Ramos (cell line): ENCODE data around the gene TCEA2.
"Not testable (repeated sequence)": the region's sequence is repeated elsewhere in the genome, so short reads cannot be mapped to it uniquely, and the experiment has no call there.

ENCODE experiments used
- in situ Hi-C: fragments of 300-500 bp; cut with MboI; formaldehyde crosslinking; loops from one replicate; pipeline ENCODE4 v1.14.3; 2022; ENCODE audit warnings: low sequenced_read_pairs; ENCODE audit not compliant: unreplicated experiment

TCEA2 gene

DNA sequence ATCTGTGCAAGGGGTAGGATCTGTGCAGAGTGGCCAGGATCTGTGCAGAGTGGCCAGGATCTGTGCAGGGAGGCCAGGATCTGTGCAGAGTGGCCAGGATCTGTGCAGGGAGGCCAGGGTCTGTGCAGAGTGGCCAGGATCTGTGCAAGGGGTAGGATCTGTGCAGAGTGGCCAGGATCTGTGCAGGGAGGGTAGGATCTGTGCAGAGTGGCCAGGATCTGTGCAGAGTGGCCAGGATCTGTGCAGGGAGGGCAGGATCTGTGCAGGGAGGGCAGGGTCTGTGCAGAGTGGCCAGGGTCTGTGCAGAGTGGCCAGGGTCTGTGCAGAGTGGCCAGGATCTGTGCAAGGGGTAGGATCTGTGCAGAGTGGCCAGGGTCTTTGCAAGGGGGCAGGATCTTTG, 25.6 kb downstream of the TCEA2 start:
- in situ Hi-C loops = not testable (repeated sequence)

GRCh38 chr20:64090165-64090564, 27.2 kb downstream of the TCEA2 start:
- in situ Hi-C loops = no loop called here

DNA sequence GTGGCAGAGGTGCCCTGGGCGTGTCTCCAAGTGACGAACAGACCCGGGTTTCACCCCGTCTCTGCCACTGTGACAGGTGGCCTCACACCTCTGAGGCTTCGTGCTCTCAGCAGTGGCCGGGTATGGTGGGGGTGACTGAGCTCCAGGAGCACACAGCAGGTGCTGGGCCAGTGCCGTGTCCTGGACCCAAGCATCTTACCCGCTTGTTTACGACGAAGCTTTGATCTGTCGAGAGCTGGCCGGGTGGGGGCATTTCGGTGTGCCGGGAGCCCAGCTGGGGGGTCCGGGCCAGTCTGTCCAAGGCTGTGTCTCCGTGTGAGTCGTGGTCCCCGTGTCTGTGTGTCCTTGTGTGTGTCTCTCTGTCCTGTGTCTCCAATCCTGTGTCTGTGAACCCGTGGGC, 28.3 kb downstream of the TCEA2 start:
- in situ Hi-C loops = no loop called here

- in situ Hi-C loops = no loop called here
Observed at GRCh38 chr20:64091770-64092169, 28.8 kb downstream of the TCEA2 start.

DNA sequence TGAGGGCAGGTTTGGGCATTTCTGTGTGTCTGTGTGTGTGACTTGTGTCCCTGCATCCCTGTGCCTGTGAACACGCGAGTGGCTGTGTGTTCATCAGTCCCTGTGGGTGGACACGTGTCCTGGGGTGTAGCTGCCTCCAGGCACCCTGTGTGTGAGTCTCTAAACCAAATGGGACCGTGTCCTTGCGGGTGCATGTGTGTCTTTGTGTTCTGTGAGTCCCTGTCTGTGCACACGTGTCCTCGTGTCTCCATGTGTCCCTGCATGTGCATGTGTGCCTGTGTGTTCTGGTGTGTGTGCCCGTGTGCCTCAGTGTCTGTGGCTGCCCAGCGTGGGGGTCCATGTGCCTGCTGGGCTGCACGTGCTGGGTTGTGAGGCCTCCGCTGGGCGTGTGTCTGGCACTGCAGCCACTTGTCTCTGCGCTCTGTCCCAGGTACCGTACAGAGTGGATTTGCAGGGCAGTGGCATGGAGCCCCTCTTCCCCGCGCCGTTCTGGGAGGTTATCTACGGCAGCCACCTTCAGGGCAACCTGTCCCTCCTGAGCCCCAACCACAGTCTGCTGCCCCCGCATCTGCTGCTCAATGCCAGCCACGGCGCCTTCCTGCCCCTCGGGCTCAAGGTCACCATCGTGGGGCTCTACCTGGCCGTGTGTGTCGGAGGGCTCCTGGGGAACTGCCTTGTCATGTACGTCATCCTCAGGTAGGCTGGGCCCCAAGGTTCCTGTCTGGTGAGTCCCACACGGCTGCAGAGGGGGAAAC, 29.4 kb downstream of the TCEA2 start:
- in situ Hi-C loops = no loop called here

- in situ Hi-C loops = no loop called here
Observed at GRCh38 chr20:64093013-64093503, 30.1 kb downstream of the TCEA2 start.

DNA sequence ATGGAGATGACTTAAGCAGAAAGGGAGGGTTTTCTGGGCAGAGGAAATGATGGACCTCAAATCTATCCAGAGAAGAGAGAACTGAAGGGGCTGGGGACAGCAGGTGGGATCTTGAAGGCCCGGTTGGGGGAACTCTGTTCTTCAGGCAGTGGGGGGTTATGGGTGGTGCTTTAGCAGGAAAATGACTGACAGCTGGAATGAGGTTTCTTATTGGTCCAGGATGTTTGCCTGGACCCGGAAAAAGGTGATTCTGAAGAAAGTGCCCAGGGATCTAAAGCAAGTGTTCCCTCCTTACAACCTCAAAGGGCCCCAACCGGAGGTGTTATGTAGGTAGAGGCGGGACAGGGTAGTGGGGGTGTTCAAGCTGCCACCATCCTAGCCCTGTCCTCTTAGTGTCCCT, 32.5 kb downstream of the TCEA2 start:
- in situ Hi-C loops = no loop called here

DNA sequence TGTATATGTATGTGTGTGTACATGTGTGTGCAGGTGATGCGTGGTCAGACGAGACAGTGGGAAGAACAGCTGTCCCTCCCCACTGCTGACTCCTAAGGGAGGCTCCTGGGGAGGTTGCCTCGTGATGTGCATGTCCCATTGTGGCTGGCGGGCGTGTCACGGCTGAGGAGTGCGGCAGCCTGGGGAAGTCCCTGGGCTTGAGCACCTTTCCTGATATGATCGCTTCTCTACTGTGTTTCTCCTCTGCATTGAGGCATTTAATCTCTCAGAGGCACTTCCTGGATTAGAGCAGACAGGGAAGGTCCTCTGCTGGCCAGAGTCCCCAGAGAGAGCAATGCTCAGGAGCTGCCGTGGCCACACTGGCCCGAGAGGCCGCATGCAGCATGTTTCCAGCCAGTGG, 32.9 kb downstream of the TCEA2 start:
- in situ Hi-C loops = no loop called here

DNA sequence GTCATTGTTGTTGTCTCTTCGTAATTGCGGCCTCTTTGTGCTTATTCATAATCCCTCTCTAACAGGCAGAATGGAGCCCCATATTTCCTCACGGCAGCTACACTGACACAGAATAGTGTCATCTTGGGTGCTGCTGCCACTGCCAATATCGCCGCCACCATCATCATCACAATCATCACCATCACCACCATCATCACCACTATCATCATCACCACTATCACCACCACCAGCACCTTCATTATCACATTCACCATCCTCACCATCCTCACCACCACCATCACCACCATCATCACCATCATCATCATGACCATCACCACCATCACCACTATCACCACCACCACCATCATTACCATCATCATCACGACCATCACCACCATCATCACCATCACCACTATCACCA, 33.5 kb downstream of the TCEA2 start:
- in situ Hi-C loops = no loop called here

- in situ Hi-C loops = no loop called here
Observed at GRCh38 chr20:64098471-64099013, 35.5 kb downstream of the TCEA2 start.

DNA sequence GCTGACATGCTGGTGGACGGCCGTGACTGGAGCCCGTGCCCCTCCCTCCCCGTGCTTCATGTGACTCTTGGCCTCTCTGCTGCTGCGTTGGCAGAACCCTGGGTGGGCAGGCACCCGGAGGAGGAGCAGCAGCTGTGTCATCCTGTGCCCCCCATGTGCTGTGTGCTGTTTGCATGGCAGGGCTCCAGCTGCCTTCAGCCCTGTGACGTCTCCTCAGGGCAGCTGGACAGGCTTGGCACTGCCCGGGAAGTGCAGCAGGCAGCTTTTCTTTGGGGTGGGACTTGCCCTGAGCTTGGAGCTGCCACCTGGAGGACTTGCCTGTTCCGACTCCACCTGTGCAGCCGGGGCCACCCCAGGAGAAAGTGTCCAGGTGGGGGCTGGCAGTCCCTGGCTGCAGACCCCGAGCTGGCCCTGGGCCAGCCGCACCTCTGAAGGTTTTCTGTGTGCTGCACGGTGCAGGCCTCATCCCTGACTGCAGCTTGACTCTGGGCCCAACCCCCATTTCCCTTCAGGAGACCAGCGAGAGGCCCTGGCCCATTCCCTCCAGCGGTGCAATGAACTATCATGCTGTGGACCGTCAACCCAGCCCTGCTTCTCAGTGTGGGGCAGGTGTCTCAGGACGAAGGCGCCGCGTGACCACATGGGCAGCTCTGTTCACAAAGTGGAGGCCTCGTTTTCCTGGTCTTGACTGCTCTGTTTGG, 36.2 kb downstream of the TCEA2 start:
- in situ Hi-C loops = no loop called here

- in situ Hi-C loops = no loop called here
Observed at GRCh38 chr20:64099880-64100565, 37.0 kb downstream of the TCEA2 start.

DNA sequence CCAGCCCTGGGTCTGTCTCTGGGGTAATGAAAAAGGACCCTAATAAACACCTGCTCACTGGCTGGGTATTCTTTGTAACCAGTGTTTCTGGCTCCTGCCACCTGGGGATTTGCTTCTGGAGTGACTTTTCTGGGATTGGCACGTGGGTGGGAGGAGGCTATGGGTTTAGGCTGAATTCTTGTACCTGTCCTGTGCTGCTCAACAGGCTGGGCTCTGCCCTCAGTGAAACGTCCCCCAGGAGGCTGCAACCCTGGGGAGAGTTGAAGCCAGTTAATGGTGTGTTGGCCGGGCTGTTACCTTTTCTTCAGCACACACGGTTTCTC, 37.5 kb downstream of the TCEA2 start:
- in situ Hi-C loops = no loop called here

- in situ Hi-C loops = no loop called here
Observed at GRCh38 chr20:64100946-64101688, 38.1 kb downstream of the TCEA2 start.

GRCh38 chr20:64101731-64102621, 39.0 kb downstream of the TCEA2 start:
- in situ Hi-C loops = no loop called here

DNA sequence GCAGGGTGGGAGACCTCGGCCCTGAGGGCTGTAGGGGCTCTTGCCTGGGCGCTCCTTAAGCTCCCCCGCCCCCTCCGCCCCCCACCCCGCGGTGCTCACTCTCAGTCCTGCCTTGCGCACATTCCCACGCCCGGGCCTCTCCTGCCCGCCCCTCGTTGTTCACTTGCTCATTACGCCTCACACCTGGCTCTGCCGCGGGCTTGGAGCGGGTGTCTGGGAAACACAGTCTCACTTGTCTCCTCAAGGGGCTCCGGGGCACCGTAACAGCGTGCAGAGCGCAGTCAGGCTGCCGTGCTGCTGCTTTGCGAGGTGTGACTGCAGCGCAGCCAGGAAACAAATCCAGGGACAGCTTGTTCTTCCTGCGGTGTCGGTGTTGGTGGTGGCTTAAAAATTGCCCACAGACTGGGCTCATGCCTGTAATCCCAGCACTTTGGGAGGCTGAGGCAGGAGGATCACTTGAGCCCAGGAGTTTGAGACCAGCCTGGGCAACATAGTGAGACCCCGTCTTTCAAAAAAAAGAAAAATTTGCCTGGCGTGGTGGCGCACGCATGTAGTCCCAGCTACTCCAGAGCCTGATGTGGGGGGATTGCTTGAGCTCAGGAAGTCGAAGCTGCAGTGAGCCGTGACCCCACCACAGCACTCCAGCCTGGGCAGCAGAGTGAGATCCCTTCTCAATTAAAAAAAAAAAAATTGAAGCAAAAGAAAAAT, 39.8 kb downstream of the TCEA2 start:
- in situ Hi-C loops = no loop called here

- in situ Hi-C loops = no loop called here
Observed at GRCh38 chr20:64103871-64104666, 41.1 kb downstream of the TCEA2 start.
